ENCODE data around the gene POMC.
"Not testable (repeated sequence)": the region's sequence is repeated elsewhere in the genome, so short reads cannot be mapped to it uniquely, and the experiment has no call there.

Gene POMC

GRCh38 chr2:25176541-25177181 lies 8.3 kb upstream of the POMC start:
- no peak for DNase-seq (ENCODE audit: low read depth in 2 of 2)

- DNase-seq (ENCODE audit: low read depth in 2 of 2) = no peak
Observed at GRCh38 chr2:25176138-25176537, 7.8 kb upstream of the POMC start.

GRCh38 chr2:25174192-25174861 lies 5.9 kb upstream of the POMC start:
- DNase-seq (ENCODE audit: low read depth in 2 of 2) = no peak

- DNase-seq (ENCODE audit: low read depth in 2 of 2) = no peak
Observed at GRCh38 chr2:25173719-25174118, 5.3 kb upstream of the POMC start.

GRCh38 chr2:25170888-25171287 lies 2.5 kb upstream of the POMC start:
- DNase-seq (ENCODE audit: low read depth in 2 of 2) = no peak

- DNase-seq (ENCODE audit: low read depth in 2 of 2) = no peak
Observed at GRCh38 chr2:25169073-25169470, 692 bp upstream of the POMC start.

GRCh38 chr2:25165992-25166875 lies 2.1 kb downstream of the POMC start:
- DNase-seq (ENCODE audit: low read depth in 2 of 2) = no peak

- no peak for DNase-seq (ENCODE audit: low read depth in 2 of 2)
Observed at GRCh38 chr2:25164561-25164960, 3.8 kb downstream of the POMC start.

- DNase-seq (ENCODE audit: low read depth in 2 of 2) = not testable (repeated sequence)
Observed at GRCh38 chr2:25162061-25162460, 6.3 kb downstream of the POMC start.

- DNase-seq (ENCODE audit: low read depth in 2 of 2) = peak; percentile 45 to 48
Observed at GRCh38 chr2:25161055-25161781, 7.2 kb downstream of the POMC start.

GRCh38 chr2:25160376-25160775 lies 8.0 kb downstream of the POMC start:
- DNase-seq (ENCODE audit: low read depth in 2 of 2) = no peak

GRCh38 chr2:25159949-25160348 lies 8.4 kb downstream of the POMC start:
- no peak for DNase-seq (ENCODE audit: low read depth in 2 of 2)

- no peak for DNase-seq (ENCODE audit: low read depth in 2 of 2)
Observed at GRCh38 chr2:25158096-25158852, 10.1 kb downstream of the POMC start.

GRCh38 chr2:25155401-25155800 lies 13.0 kb downstream of the POMC start:
- no peak for DNase-seq (ENCODE audit: low read depth in 2 of 2)

- no peak for DNase-seq (ENCODE audit: low read depth in 2 of 2)
Observed at GRCh38 chr2:25151718-25152117, 16.7 kb downstream of the POMC start.

- not testable (repeated sequence) for DNase-seq (ENCODE audit: low read depth in 2 of 2)
Observed at GRCh38 chr2:25150993-25151392, 17.4 kb downstream of the POMC start.

GRCh38 chr2:25149646-25150045 lies 18.7 kb downstream of the POMC start:
- DNase-seq (ENCODE audit: low read depth in 2 of 2) = no peak

GRCh38 chr2:25146896-25147295 lies 21.5 kb downstream of the POMC start:
- no peak for DNase-seq (ENCODE audit: low read depth in 2 of 2)

GRCh38 chr2:25145803-25146202 lies 22.6 kb downstream of the POMC start:
- no peak for DNase-seq (ENCODE audit: low read depth in 2 of 2)

- no peak for DNase-seq (ENCODE audit: low read depth in 2 of 2)
Observed at GRCh38 chr2:25141120-25141519, 27.3 kb downstream of the POMC start.

- not testable (repeated sequence) for DNase-seq (ENCODE audit: low read depth in 2 of 2)
Observed at GRCh38 chr2:25140535-25140934, 27.8 kb downstream of the POMC start.
